Measurements from ENCODE around the gene RBM33.

DNA sequence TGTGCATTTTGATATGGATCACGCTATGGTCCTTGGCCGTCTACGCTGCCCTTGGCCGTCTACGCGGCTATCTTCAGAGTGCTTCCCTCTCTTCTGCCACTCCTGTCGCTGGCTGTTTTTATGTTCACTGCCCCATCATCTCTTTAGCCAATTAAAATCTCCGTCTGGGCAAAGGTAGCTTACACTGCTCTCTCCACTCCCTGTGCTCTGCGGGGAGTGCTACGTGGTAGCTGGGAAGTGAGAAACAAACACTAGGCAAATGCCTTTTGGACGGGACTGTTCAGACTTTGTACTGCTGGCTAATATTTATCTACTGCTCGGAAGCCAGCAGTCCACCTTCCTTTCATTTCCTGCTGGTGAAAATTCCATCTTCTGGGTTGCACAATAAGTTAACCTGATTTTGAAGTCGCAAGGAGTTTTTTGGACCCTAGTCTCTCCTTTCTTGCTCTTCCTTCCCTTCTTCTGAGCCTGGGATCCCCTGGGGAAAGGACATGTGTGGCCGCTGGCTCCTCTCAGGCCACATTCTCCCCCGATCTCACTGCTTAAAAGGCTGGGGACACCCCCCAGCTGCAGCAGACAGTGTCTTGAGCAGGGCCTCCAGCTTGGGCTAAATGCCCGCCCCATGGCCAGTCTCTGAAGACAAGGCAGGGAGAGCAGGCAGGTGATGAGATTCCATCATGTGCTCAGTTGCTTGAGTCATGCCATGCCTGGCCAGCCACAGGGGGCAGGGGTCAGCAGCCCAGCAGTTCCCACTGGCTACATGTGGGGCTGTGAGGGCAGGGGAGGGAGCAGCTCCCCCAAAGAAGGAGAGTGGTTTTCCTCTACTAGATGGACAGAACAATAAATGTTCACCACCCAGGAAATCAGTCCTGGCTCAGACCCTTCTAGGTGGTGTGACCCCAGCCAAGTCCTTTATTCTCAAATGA lies 25.5 kb upstream of the RBM33 start:
- TF ChIP-seq ZBTB21 (CRISPR knock-in tag; IDR thresholded peaks at IDR 0.05; ENCODE audit: borderline replicate concordance) (no peak), NR3C1 (CRISPR knock-in tag; conservative IDR thresholded peaks at IDR 0.05; ENCODE audit: low read depth) (no peak), ZNF232 (CRISPR knock-in tag; IDR thresholded peaks at IDR 0.05) (no peak), MLX (CRISPR knock-in tag; IDR thresholded peaks at IDR 0.05) (no peak), SMAD3 (CRISPR knock-in tag; IDR thresholded peaks at IDR 0.05; ENCODE audit: borderline replicate concordance) (no peak), ZNF416 (CRISPR knock-in tag; IDR thresholded peaks at IDR 0.05) (no peak)
- TF ChIP-seq, protein P1, sequence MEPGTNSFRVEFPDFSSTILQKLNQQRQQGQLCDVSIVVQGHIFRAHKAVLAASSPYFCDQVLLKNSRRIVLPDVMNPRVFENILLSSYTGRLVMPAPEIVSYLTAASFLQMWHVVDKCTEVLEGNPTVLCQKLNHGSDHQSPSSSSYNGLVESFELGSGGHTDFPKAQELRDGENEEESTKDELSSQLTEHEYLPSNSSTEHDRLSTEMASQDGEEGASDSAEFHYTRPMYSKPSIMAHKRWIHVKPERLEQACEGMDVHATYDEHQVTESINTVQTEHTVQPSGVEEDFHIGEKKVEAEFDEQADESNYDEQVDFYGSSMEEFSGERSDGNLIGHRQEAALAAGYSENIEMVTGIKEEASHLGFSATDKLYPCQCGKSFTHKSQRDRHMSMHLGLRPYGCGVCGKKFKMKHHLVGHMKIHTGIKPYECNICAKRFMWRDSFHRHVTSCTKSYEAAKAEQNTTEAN (CRISPR knock-in tag; IDR thresholded peaks at IDR 0.05), result no peak
- TF ChIP-seq, protein P2, sequence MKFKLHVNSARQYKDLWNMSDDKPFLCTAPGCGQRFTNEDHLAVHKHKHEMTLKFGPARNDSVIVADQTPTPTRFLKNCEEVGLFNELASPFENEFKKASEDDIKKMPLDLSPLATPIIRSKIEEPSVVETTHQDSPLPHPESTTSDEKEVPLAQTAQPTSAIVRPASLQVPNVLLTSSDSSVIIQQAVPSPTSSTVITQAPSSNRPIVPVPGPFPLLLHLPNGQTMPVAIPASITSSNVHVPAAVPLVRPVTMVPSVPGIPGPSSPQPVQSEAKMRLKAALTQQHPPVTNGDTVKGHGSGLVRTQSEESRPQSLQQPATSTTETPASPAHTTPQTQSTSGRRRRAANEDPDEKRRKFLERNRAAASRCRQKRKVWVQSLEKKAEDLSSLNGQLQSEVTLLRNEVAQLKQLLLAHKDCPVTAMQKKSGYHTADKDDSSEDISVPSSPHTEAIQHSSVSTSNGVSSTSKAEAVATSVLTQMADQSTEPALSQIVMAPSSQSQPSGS (CRISPR knock-in tag; IDR thresholded peaks at IDR 0.05; ENCODE audit: borderline replicate concordance, low read depth), result no peak
- TF ChIP-seq, protein P3, sequence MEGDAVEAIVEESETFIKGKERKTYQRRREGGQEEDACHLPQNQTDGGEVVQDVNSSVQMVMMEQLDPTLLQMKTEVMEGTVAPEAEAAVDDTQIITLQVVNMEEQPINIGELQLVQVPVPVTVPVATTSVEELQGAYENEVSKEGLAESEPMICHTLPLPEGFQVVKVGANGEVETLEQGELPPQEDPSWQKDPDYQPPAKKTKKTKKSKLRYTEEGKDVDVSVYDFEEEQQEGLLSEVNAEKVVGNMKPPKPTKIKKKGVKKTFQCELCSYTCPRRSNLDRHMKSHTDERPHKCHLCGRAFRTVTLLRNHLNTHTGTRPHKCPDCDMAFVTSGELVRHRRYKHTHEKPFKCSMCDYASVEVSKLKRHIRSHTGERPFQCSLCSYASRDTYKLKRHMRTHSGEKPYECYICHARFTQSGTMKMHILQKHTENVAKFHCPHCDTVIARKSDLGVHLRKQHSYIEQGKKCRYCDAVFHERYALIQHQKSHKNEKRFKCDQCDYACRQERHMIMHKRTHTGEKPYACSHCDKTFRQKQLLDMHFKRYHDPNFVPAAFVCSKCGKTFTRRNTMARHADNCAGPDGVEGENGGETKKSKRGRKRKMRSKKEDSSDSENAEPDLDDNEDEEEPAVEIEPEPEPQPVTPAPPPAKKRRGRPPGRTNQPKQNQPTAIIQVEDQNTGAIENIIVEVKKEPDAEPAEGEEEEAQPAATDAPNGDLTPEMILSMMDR (IDR thresholded peaks at IDR 0.05), result no peak
- TF ChIP-seq, protein P4, sequence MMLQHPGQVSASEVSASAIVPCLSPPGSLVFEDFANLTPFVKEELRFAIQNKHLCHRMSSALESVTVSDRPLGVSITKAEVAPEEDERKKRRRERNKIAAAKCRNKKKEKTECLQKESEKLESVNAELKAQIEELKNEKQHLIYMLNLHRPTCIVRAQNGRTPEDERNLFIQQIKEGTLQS (CRISPR knock-in tag; conservative IDR thresholded peaks at IDR 0.05), result no peak

Data from WTC11 (cell line).